Dermis blood vessel endothelial cell (primary cell): Measurements from ENCODE around the gene TMEM123. TPM values are rescaled to one million over a fixed set of nuclear protein-coding genes. Genes with fewer than 3 reads are reported as not detected.

Source experiments
- DNase-seq: peaks from one replicate; pipeline ENCODE4 v3.0.0; 2010
- total RNA-seq: library from RNA; depleted of rRNA; stranded (reverse); fragments of >200 nt; gene quantifications from 2 replicates; pipeline ENCODE4 v1.2.3, GENCODE V29; 2014

The TMEM123 gene
- total RNA-seq, 1 donor from 2014 or later: 195 TPM

DNA sequence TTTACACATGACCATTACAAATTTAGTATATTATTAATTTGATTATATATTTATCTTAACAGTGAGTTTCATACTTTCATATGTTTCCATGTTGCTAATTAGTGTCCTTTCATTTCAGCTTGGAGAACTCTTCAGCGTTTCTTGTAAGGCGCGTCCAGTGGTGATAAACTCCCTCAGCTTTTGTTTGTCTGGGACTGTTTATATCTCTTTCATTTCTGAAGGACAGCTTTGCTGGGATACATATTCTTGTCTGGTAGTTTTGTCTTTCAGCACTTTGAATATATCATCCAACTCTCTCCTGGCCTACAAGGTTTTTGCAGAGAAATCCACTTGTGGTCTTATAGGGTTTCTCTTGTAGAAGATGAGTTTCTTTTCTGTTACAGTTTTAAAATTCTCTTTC is 93.2 kb downstream of the TMEM123 start:
- no peak for DNase-seq

DNA sequence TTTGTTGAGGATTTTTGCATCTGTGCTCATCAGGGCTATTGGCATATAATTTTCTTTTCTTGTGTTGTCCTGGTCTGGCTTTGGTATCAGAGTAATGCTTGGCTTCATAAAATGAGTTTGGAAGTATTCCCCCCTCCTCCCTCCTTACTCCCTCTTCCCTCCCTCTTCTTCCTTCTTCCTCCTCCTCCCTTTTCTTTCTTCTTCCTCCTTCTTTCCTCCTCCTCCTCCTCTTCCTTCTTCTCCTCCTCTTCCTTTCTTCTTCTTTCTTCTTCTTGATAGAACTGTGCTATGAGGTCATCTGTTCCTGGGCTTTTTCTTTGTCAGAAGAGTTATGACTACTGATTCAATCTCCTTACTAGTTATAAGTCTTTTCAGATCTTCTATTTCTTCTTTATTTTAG is 95.4 kb downstream of the TMEM123 start:
- DNase-seq: no peak

DNA sequence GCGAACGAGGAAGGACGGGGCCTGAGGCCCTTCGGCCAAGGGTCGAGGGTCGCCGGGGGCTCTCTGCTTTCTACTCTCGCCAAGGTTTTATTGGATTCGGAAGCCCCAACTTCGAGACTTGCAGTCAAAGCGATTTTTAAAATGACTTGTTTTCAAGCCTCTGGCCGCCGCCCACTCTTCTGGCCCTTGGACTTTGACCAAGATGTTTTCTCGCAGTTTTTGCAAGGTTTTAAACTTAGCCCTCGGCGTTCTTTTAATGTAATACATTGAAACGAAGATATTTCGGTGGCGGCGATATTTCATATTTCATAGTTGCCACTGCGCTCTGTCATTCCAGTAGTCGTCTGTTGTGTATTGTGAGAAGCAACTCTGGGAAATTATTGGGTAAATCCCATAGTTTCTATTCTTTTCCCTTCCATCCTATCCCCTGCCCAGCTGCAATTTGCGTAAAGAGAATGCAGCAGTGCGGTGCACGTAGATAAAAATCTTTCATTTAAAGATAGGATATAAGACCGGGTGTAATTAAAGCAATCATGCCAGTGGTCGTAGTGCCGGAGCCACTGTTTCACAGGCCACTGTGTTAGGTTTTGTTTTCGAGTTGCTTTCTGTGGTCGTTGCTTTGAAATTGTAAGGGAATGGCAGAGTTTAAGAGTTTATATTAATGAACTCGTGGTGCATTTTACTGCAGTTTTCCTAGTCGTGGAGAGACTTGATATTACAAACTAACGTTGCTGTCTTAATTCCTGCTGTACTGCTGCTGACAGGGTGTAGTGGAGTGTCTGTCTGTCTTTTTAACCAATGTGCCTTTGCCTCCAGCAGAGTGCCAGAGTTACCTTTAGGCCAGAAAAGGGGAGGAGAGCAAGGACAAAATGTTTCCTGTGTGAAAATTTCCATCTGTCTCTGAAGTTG is 104.8 kb downstream of the TMEM123 start:
- peak; percentile 41 for DNase-seq

DNA sequence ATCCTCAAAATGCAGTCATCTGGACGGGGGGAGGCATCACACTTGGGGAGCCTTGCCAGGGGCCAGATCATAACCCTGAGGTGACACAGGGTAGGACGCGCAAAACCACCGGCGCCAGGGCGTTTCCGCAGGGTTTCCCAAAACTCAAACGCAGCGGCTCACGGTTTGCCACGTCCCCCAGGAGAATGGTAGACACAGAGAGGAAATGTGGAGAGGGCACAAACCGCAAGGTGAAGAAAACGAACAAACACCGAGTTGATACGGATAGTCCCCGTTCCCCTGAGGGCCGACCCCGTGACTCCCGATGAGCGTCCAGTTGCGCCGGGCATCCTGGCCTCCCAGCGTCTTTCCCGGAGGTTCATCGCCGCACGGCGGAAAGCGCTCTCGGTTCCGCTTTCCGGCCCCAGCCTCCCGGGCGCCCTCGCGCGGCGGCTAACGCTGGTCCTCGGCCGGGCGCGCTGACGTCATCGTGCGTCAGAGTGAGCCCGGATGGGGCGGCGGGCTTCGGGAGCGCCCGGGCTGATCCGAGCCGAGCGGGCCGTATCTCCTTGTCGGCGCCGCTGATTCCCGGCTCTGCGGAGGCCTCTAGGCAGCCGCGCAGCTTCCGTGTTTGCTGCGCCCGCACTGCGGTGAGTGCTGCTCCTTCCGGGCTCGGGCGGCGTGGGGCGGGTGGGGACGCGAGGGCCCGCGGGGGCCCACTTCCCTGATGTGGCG is 105.7 kb downstream of the TMEM123 start, which contains the start of gene BIRC2:
Gene BIRC2 (plus strand): TSS at position 467 of the 714 bp plus-strand sequence. CDS start 2,641 bp downstream, outside the sequence.
- DNase-seq: peak; percentile 95

DNA sequence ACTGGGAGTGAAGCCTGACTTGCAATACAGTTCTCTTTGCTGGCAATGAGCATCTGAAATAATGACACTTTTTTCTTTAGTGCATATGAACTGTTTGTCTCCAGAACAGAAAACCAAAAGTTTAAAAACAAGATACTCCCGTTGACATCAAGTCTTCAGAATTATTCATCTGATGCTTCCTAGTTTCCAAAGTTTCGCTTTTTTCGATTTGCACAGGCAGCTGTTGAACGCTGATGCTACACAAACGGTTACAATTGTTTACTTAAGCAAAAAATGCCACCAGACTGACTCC is 106.2 kb downstream of the TMEM123 start:
- DNase-seq: no peak

Other genes starting within 250 kb of the TMEM123 start
- 3.6 and 8.7 TPM in 2 replicates for gene BIRC3, start 135.3 kb downstream of the TMEM123 start, total RNA-seq
- gene BIRC2, start 105.6 kb downstream of the TMEM123 start, total RNA-seq: 57.8 and 70.1 TPM in 2 replicates
- 3.7 and 9.2 TPM in 2 replicates for gene MMP7, start 78.0 kb upstream of the TMEM123 start, total RNA-seq
- gene MMP20, start 172.6 kb upstream of the TMEM123 start, total RNA-seq: not detected in 2 replicates